ENCODE data around the gene ATF7.

DNA sequence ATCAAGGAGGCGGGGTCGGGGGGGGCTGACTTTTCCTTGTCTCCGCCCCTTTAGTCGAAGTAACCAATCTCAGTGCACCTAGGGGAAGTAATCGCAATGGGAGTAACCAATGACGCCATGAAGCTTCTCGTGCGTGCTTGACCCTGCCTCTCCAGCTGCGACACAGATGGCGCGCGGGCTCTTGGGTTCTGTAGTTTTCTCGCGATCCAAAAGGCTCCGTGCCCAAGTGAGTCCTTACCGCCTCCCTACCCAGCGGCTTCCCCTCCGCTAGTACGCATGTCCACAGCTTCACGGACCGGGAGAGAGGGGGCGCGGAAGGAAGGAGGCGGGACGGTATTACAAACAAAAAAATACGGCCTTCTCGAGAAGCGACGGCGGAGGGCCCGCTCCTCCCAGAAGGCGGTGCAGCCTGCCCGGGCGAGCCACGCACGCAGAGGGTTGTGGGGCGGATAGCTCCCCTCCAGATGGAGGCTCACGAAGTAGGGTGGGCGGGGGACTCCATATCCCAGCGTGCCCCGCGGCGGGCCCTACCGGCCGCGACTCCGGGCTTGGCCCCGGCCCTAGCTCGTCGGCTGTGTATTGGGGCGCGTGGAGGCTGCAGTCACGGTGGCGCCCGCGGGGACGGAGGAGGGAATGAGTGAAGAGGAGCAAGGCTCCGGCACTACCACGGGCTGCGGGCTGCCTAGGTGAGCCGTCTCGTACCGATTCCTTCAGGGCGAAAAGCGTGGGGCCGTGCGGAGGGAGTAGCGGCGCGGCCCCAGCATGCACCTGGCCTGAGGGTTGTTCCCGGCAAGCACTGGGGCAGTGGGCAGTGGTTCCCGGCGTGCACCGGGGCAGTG, 125.2 kb downstream of the ATF7 start, which contains the start of gene TARBP2:
- TF ChIP-seq, protein P1, sequence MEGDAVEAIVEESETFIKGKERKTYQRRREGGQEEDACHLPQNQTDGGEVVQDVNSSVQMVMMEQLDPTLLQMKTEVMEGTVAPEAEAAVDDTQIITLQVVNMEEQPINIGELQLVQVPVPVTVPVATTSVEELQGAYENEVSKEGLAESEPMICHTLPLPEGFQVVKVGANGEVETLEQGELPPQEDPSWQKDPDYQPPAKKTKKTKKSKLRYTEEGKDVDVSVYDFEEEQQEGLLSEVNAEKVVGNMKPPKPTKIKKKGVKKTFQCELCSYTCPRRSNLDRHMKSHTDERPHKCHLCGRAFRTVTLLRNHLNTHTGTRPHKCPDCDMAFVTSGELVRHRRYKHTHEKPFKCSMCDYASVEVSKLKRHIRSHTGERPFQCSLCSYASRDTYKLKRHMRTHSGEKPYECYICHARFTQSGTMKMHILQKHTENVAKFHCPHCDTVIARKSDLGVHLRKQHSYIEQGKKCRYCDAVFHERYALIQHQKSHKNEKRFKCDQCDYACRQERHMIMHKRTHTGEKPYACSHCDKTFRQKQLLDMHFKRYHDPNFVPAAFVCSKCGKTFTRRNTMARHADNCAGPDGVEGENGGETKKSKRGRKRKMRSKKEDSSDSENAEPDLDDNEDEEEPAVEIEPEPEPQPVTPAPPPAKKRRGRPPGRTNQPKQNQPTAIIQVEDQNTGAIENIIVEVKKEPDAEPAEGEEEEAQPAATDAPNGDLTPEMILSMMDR (IDR thresholded peaks at IDR 0.05), result peak in 2 of 4 experiments; percentile 26 to 41
- TF ChIP-seq POLR2A (IDR thresholded peaks at IDR 0.05), result no peak
